OCI-LY7 (cell line): ENCODE data around the gene UBE2N.

ENCODE experiments used
- CTCF ChIP-seq: fragments of 200-600 bp; sonication (generic); conservative IDR thresholded peaks from 2 replicates; pipeline ENCODE4 v1.5.1; 2014; ENCODE audit warnings: mild to moderate bottlenecking, antibody characterized with exemption, low read length, moderate library complexity, mixed read lengths
- EZH2phosphoT487 ChIP-seq: fragments of 200-600 bp; sonication (generic); IDR thresholded peaks from 2 replicates; pipeline ENCODE4 v1.6.1; 2018; ENCODE audit warnings: low read depth, borderline replicate concordance, mild to moderate bottlenecking, mixed run types, antibody characterized with exemption, low read length, moderate library complexity, mixed read lengths

GRCh38 chr12:93407963-93408283, 33.8 kb downstream of the UBE2N start:
- TF ChIP-seq CTCF (no peak), EZH2phosphoT487 (no peak)
